ENCODE data around the gene ACRBP. TPM values are rescaled to one million over a fixed set of nuclear protein-coding genes. Genes with fewer than 3 reads are reported as not detected.

Gene ACRBP
- total RNA-seq, 1 experiment from 2014 or later, result 4.2 TPM

- DNase-seq, result peak; percentile 71 to 96
- no peaks in the 10 kb centered on the region for H3K79me2 ChIP-seq (ENCODE audit: low read depth)
- peak overlapping the region; percentile 74 for H3K27ac ChIP-seq
- peak overlapping the region; percentile 84 for H3K4me2 ChIP-seq
- H3K36me3 ChIP-seq (ENCODE audit: low read depth), result no peaks in the 10 kb centered on the region
- intact Hi-C loops (cut with micrococcal nuclease; ENCODE audit: unreplicated experiment), result loop anchor here (1.0 to 10.0 kb wide), 6 partner anchors 50 to 352 kb away; partner anchors contain the start of genes ING4, USP5 and ZNF384
- H3K9me2 ChIP-seq (ENCODE audit: insufficient read depth), result no peaks in the 10 kb centered on the region
- peak overlapping the region; percentile 86 for H2AFZ ChIP-seq
- H3K4me3 ChIP-seq, result peak overlapping the region; percentile 50; the same call in 1 of the 2 replicates
- ChIA-PET CTCF (interaction anchor here (0.5 to 1.5 kb wide), 12 partner anchors 12 to 486 kb away, joined by 3 to 16 read pairs (median 5); partner anchors contain the start of genes PTMS and SPSB2), POLR2A (ENCODE audit: unreplicated experiment) (interaction anchor here (0.5 to 1.9 kb wide), 22 partner anchors 10 to 466 kb away, joined by 3 to 60 read pairs (median 6); partner anchors contain the start of genes CDCA3, GAPDH, GPR162 and LPAR5)
- H3K27me3 ChIP-seq (ENCODE audit: insufficient read depth, low read depth), result no peaks in the 10 kb centered on the region
- peaks cover 39% of the 10 kb centered on the region for H3K4me1 ChIP-seq (replicated peaks; ENCODE audit: insufficient read depth)
- H4K20me1 ChIP-seq (ENCODE audit: insufficient read depth), result no peaks in the 10 kb centered on the region
- H3K9me3 ChIP-seq (ENCODE audit: insufficient read depth, low read depth), result no peaks in the 10 kb centered on the region
- TF ChIP-seq EZH2 (IDR thresholded peaks at IDR 0.05; ENCODE audit: low read depth), result no peak
- TSS peak; percentile 61 for BruUV-seq (replicated peaks)
- H3F3A ChIP-seq (ENCODE audit: insufficient read depth, low read depth), result peaks cover 56% of the 10 kb centered on the region
These were observed 34.0 kb downstream of the ACRBP start for GRCh38 chr12:6613015-6613775.

DNA sequence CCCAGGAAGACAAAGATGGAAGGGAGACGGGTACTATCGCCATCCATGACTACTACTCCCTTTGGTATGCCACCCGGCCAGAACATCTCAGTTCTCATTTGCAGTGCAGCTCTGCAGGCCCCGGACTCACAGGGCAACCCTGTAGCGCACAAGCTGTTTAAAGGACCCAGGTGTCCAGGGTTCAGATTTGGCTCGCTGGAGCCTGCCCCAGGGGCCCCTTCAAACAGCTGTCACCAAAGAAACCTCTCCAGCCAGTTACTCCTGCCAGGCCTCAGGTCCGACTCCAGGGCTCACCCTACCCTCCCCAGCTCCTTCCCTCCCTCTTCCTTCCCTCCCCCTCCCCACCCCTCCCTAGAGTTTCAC is 34.6 kb downstream of the ACRBP start:
- Histone ChIP-seq H2AFZ (no peak overlapping the region; the same call in 1 of the 2 replicates), H3F3A (ENCODE audit: insufficient read depth, low read depth) (peaks cover 62% of the 10 kb centered on the region), H3K9me2 (ENCODE audit: insufficient read depth) (no peaks in the 10 kb centered on the region), H3K27me3 (ENCODE audit: insufficient read depth, low read depth) (no peaks in the 10 kb centered on the region), H3K4me1 (replicated peaks; ENCODE audit: insufficient read depth) (peaks cover 44% of the 10 kb centered on the region), H3K27ac (no peak overlapping the region), H3K9me3 (ENCODE audit: insufficient read depth, low read depth) (no peaks in the 10 kb centered on the region), H3K79me2 (ENCODE audit: low read depth) (no peaks in the 10 kb centered on the region), H4K20me1 (ENCODE audit: insufficient read depth) (no peaks in the 10 kb centered on the region), H3K4me2 (peak overlapping the region; percentile 84), H3K36me3 (ENCODE audit: low read depth) (no peaks in the 10 kb centered on the region), H3K4me3 (peak overlapping the region; percentile 50; the same call in 1 of the 2 replicates)
- CTCF ChIA-PET, result interaction anchor here (0.6 to 0.9 kb wide), 4 partner anchors 75 to 486 kb away, joined by 3 to 7 read pairs (median 5); no protein-coding TSS in a partner anchor
- intact Hi-C loops (cut with micrococcal nuclease; ENCODE audit: unreplicated experiment), result loop anchor here (1.0 to 10.0 kb wide), 6 partner anchors 51 to 352 kb away; partner anchors contain the start of genes ING4, USP5 and ZNF384
- TF ChIP-seq, protein P1, sequence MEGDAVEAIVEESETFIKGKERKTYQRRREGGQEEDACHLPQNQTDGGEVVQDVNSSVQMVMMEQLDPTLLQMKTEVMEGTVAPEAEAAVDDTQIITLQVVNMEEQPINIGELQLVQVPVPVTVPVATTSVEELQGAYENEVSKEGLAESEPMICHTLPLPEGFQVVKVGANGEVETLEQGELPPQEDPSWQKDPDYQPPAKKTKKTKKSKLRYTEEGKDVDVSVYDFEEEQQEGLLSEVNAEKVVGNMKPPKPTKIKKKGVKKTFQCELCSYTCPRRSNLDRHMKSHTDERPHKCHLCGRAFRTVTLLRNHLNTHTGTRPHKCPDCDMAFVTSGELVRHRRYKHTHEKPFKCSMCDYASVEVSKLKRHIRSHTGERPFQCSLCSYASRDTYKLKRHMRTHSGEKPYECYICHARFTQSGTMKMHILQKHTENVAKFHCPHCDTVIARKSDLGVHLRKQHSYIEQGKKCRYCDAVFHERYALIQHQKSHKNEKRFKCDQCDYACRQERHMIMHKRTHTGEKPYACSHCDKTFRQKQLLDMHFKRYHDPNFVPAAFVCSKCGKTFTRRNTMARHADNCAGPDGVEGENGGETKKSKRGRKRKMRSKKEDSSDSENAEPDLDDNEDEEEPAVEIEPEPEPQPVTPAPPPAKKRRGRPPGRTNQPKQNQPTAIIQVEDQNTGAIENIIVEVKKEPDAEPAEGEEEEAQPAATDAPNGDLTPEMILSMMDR (conservative IDR thresholded peaks at IDR 0.05), result no peak
- TF ChIP-seq EZH2 (IDR thresholded peaks at IDR 0.05; ENCODE audit: low read depth), result no peak
- POLR2A ChIA-PET (ENCODE audit: unreplicated experiment), result interaction anchor here (0.5 to 1.2 kb wide), 9 partner anchors 23 to 467 kb away, joined by 3 to 11 read pairs (median 5); partner anchors contain the start of genes GAPDH and PTMS
- BruUV-seq (replicated peaks), result no TSS peak
- DNase-seq, result peak in 1 of 2 experiments; percentile 45

DNA sequence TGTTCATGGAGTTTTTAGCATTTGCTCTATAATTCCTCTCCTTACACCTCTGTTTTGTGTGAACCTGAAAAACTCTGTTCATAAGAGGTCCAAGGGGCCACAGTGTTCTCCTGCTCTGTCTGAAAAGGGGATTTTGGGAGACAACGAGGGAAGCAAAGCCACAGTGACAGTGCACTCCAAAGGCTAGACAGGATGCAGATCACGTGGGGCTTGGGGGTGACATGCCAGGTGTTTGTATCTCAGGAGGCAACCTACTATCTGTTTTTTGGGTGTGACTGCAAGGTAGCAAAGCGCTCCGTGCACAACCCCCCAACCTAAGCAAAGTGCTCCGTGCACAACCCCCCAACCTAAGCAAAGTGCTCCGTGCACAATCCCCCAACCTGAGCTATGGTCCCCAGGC is 35.0 kb downstream of the ACRBP start:
- POLR2A ChIA-PET (ENCODE audit: unreplicated experiment), result interaction anchor here (0.5 to 0.8 kb wide), 6 partner anchors 23 to 314 kb away, joined by 3 to 10 read pairs (median 6); partner anchors contain the start of gene GAPDH
- Histone ChIP-seq H3K27ac (no peak overlapping the region), H3K9me3 (ENCODE audit: insufficient read depth, low read depth) (no peaks in the 10 kb centered on the region), H4K20me1 (ENCODE audit: insufficient read depth) (no peaks in the 10 kb centered on the region), H3K4me3 (peak overlapping the region; percentile 50; the same call in 1 of the 2 replicates), H3K79me2 (ENCODE audit: low read depth) (no peaks in the 10 kb centered on the region), H2AFZ (no peak overlapping the region), H3K9me2 (ENCODE audit: insufficient read depth) (no peaks in the 10 kb centered on the region), H3K27me3 (ENCODE audit: insufficient read depth, low read depth) (no peaks in the 10 kb centered on the region), H3K4me2 (peak overlapping the region; percentile 84), H3F3A (ENCODE audit: insufficient read depth, low read depth) (peaks cover 59% of the 10 kb centered on the region), H3K36me3 (ENCODE audit: low read depth) (no peaks in the 10 kb centered on the region), H3K4me1 (replicated peaks; ENCODE audit: insufficient read depth) (peaks cover 45% of the 10 kb centered on the region)
- TF ChIP-seq, protein P1 (conservative IDR thresholded peaks at IDR 0.05), result no peak
- no TSS peak for BruUV-seq (replicated peaks)
- intact Hi-C loops (cut with micrococcal nuclease; ENCODE audit: unreplicated experiment), result loop anchor here (2.0 to 10.0 kb wide), 3 partner anchors 77 to 353 kb away; partner anchors contain the start of gene ZNF384
- CTCF ChIA-PET, result interaction anchor here (0.6 to 0.9 kb wide), 3 partner anchors 75 to 209 kb away, joined by 3 to 7 read pairs (median 3); no protein-coding TSS in a partner anchor
- DNase-seq, result no peak

Data from PC-9 (cell line).